Keratinocyte (primary cell): ENCODE measurements around the gene PDE6G. TPM values are rescaled to one million over a fixed set of nuclear protein-coding genes. Genes with fewer than 3 reads are reported as not detected.
A peak's percentile ranks its signal among the peaks of the same experiment; 100 is the strongest.

Experiments used
- DNase-seq: peaks from one replicate; pipeline ENCODE4 v3.0.0-alpha.2; 2011; ENCODE audit warnings: low read depth, missing footprints, low spot score
- FAIRE-seq: peaks from 2 replicates; lab custom pipeline; 2011; peaks lifted over from hg19 to GRCh38; lab: Jason Lieb, UNC
- H2AFZ ChIP-seq: 2 replicates; pipeline ENCODE4 v1.6.0; 2012; ENCODE audit warnings: low read length, control low read depth, inconsistent platforms; ENCODE audit not compliant: control insufficient read depth
- H3K27ac ChIP-seq: 2 replicates; pipeline ENCODE4 v1.5.1; 2011; ENCODE audit warnings: low read length; ENCODE audit not compliant: control insufficient read depth, insufficient read depth
- H3K27me3 ChIP-seq: 3 replicates; pipeline ENCODE4 v1.6.0; 2011; ENCODE audit warnings: low read length; ENCODE audit not compliant: control insufficient read depth, insufficient read depth; ENCODE audit errors: extremely low read depth
- H3K36me3 ChIP-seq, 2 experiments: 2 replicates in 1 of 2; 3 replicates in 1 of 2; pipeline ENCODE4 v1.5.1; 2011; ENCODE audit warnings: low read length in 2 of 2, mild to moderate bottlenecking in 1 of 2; ENCODE audit not compliant: control insufficient read depth in 2 of 2, insufficient read depth in 2 of 2; ENCODE audit errors: extremely low read depth in 1 of 2
- H3K4me1 ChIP-seq: 3 replicates; pipeline ENCODE4 v1.5.1; 2011; ENCODE audit warnings: low read length; ENCODE audit not compliant: control insufficient read depth, insufficient read depth; ENCODE audit errors: extremely low read depth
- H3K4me2 ChIP-seq: 3 replicates; pipeline ENCODE4 v1.6.0; 2011; ENCODE audit warnings: low read depth, low read length; ENCODE audit not compliant: control insufficient read depth, insufficient read depth; ENCODE audit errors: extremely low read depth
- H3K4me3 ChIP-seq, 3 experiments: fragments of 200-600 bp in 1 of 3; sonication (generic) in 1 of 3; 2 replicates in 2 of 3; 3 replicates in 1 of 3; pipeline ENCODE4 v1.5.1; 2011 to 2016; ENCODE audit warnings: low read length in 3 of 3, mild to moderate bottlenecking in 3 of 3, control low read depth in 2 of 3, inconsistent platforms in 1 of 3, low read depth in 1 of 3, mixed read lengths in 1 of 3, mixed run types in 1 of 3, moderate library complexity in 1 of 3; ENCODE audit not compliant: control insufficient read depth in 2 of 3, insufficient read depth in 2 of 3; ENCODE audit errors: extremely low read depth in 1 of 3
- H3K79me2 ChIP-seq: 2 replicates; pipeline ENCODE4 v1.6.0; 2012; ENCODE audit warnings: low read length; ENCODE audit not compliant: control insufficient read depth, insufficient read depth
- H3K9ac ChIP-seq: 3 replicates; pipeline ENCODE4 v1.6.0; 2011; ENCODE audit warnings: low read length; ENCODE audit not compliant: control insufficient read depth, insufficient read depth; ENCODE audit errors: extremely low read depth
- H3K9me1 ChIP-seq: 3 replicates; pipeline ENCODE4 v1.6.0; 2011; ENCODE audit warnings: low read length; ENCODE audit not compliant: control insufficient read depth, insufficient read depth; ENCODE audit errors: extremely low read depth
- H3K9me3 ChIP-seq: 2 replicates; pipeline ENCODE4 v1.5.1; 2012; ENCODE audit warnings: low read depth, low read length; ENCODE audit not compliant: control insufficient read depth
- H4K20me1 ChIP-seq: 3 replicates; pipeline ENCODE4 v1.6.0; 2011; ENCODE audit warnings: low read length; ENCODE audit not compliant: control insufficient read depth, insufficient read depth; ENCODE audit errors: extremely low read depth
- EZH2 ChIP-seq: IDR thresholded peaks from one replicate; pipeline ENCODE4 v1.6.1; 2012; ENCODE audit warnings: inconsistent platforms, mild to moderate bottlenecking, low read length, moderate library complexity
- dilution Hi-C: fragments of 300-500 bp; cut with MboI; formaldehyde crosslinking; loops from one replicate; pipeline ENCODE4 v1.7.0; 2020; ENCODE audit warnings: low sequenced_read_pairs; ENCODE audit not compliant: extremely low pct_ligation_motif_present
- polyA plus RNA-seq, 5 experiments: library from polyadenylated mRNA; depleted of rRNA in 3 of 5; stranded (reverse) in 3 of 5; stranded (forward) in 1 of 5; unstranded in 1 of 5; fragments of >200 nt; gene quantifications; 1 replicate in 1 of 5; 2 replicates in 3 of 5; 3 replicates in 1 of 5; pipeline versions ENCODE4 v1.2.1 to v1.2.3, GENCODE V29; 2011 to 2012; ENCODE audit warnings: missing spikeins in 2 of 5, low read depth in 1 of 5, low replicate concordance in 1 of 5
- TF ChIP-seq, protein P1 (sequence below), 3 experiments: IDR thresholded peaks in 1 of 3; conservative IDR thresholded peaks in 1 of 3; optimal IDR thresholded peaks in 1 of 3; 2 replicates in 2 of 3; 3 replicates in 1 of 3; pipeline versions ENCODE3 to v1.5.1; 2011; ENCODE audit warnings: low read length in 3 of 3, mild to moderate bottlenecking in 3 of 3, moderate library complexity in 2 of 3, control low read depth in 1 of 3, inconsistent platforms in 1 of 3; ENCODE audit not compliant: insufficient read depth in 2 of 3; ENCODE audit errors: extremely low read depth in 1 of 3

Gene PDE6G
- polyA plus RNA-seq, 1 donor (not counting 4 experiments of a cell fraction or from before 2014, with no cell fraction given) = not detected

- dilution Hi-C loops = no loop called here
- Histone ChIP-seq H3K27ac (no peak overlapping the region), H3K79me2 (peaks cover 78% of the 10 kb centered on the region), H3K4me2 (no peak overlapping the region), H3K36me3 (peaks cover 56 to 64% of the 10 kb centered on the region in 2 experiments), H3K9me3 (no peaks in the 10 kb centered on the region), H3K4me3 (no peak overlapping the region), H4K20me1 (peaks cover 25% of the 10 kb centered on the region), H3K9ac (peak overlapping the region; percentile 28), H3K9me1 (no peaks in the 10 kb centered on the region), H3K4me1 (peaks cover 24% of the 10 kb centered on the region), H2AFZ (no peak overlapping the region), H3K27me3 (no peaks in the 10 kb centered on the region)
- no peak for TF ChIP-seq EZH2
- TF ChIP-seq, protein P1, sequence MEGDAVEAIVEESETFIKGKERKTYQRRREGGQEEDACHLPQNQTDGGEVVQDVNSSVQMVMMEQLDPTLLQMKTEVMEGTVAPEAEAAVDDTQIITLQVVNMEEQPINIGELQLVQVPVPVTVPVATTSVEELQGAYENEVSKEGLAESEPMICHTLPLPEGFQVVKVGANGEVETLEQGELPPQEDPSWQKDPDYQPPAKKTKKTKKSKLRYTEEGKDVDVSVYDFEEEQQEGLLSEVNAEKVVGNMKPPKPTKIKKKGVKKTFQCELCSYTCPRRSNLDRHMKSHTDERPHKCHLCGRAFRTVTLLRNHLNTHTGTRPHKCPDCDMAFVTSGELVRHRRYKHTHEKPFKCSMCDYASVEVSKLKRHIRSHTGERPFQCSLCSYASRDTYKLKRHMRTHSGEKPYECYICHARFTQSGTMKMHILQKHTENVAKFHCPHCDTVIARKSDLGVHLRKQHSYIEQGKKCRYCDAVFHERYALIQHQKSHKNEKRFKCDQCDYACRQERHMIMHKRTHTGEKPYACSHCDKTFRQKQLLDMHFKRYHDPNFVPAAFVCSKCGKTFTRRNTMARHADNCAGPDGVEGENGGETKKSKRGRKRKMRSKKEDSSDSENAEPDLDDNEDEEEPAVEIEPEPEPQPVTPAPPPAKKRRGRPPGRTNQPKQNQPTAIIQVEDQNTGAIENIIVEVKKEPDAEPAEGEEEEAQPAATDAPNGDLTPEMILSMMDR (optimal IDR thresholded peaks at IDR 0.05 in 1 of 3, IDR thresholded peaks at IDR 0.05 in 1 of 3, conservative IDR thresholded peaks at IDR 0.05 in 1 of 3; ENCODE audit: extremely low read depth in 1 of 3, insufficient read depth in 2 of 3, low read length in 3 of 3) = no peak
- DNase-seq = no peak
- no peak for FAIRE-seq
These were observed 32.3 kb upstream of the PDE6G start for GRCh38 chr17:81688616-81689015.

DNA sequence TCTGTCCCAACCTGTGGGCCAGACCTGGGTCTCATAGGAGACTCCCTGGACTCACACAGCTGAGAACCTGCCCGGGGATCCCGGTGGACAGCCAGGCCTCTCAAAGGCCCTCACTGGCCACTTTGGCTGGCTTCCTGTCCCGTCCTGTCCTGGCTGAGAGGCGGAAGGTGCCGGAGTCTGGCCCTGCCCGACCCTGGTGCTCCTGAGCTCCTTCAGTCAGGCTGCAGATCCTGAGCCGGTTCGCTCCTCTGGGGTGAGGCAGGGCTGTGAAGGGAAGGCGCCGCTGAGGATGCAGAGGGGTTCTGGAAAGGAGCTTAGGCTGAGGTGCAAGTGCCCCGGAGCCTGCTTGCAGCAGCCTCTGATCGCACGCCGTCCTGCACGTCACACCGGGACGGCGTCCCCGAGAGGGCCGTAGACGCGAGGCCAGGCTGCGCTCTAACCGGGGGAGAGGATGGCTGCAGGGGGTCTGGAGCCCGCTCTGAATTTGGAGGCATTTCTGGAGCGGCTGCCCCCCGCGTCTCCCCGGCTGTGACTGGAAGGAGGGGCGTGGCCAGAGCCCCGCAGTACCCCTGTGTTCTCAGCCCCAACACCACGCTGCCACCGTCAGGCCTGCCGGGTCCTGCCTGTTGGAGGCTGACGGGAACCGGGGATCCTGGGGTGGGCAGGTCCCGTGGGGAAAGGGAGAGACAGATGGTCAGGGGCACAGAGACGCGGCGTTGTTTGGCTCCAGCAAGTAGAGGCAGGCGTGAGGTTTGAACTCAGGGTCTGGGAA, 31.6 kb upstream of the PDE6G start:
- FAIRE-seq (no peak), DNase-seq (no peak)
- Histone ChIP-seq H3K27ac (no peak overlapping the region), H3K4me3 (no peak overlapping the region), H3K4me1 (peaks cover 24% of the 10 kb centered on the region), H3K9me3 (no peaks in the 10 kb centered on the region), H2AFZ (no peak overlapping the region), H3K9me1 (no peaks in the 10 kb centered on the region), H3K9ac (no peak overlapping the region), H4K20me1 (peaks cover 25% of the 10 kb centered on the region), H3K36me3 (peaks cover 56 to 58% of the 10 kb centered on the region in 2 experiments), H3K79me2 (peaks cover 82% of the 10 kb centered on the region), H3K4me2 (no peak overlapping the region), H3K27me3 (no peaks in the 10 kb centered on the region)
- TF ChIP-seq EZH2 = no peak
- TF ChIP-seq, protein P1 (optimal IDR thresholded peaks at IDR 0.05 in 1 of 3, IDR thresholded peaks at IDR 0.05 in 1 of 3, conservative IDR thresholded peaks at IDR 0.05 in 1 of 3; ENCODE audit: extremely low read depth in 1 of 3, insufficient read depth in 2 of 3, low read length in 3 of 3) = no peak
- dilution Hi-C loops = no loop called here
